Stimulated activated naive B cell treated with anti-CD40 and anti-IgM and Interleukin-4, amounts not matched to agents 10 μg/mL and 1 μg/mL and 100 μg/mL, for 72 hours (primary cell): ENCODE data around the gene KCNK10.

Experiments used
- ATAC-seq, 2 donors: fragments of 150-1000 bp; cut with Tn5 transposase; replicated peaks; 2 replicates each; pipeline ENCODE4 v1.10.0; 2021; ENCODE audit warnings: moderate library complexity in 1 of 2
- DNase-seq: peaks from one replicate; pipeline ENCODE4 v3.0.0; 2021
- H3K27ac Mint-ChIP-seq: one replicate; pipeline ENCODE4 v1.8.0; 2022; ENCODE audit warnings: mild to moderate bottlenecking, mixed read lengths
- H3K27me3 Mint-ChIP-seq, 2 donors: one replicate each; pipeline ENCODE4 v1.8.0; 2022; ENCODE audit warnings: mixed read lengths in 2 of 2
- H3K36me3 Mint-ChIP-seq, 2 donors: one replicate each; pipeline ENCODE4 v1.8.0; 2022; ENCODE audit warnings: mixed read lengths in 2 of 2, mild to moderate bottlenecking in 1 of 2
- H3K4me1 Mint-ChIP-seq, 2 donors: one replicate each; pipeline ENCODE4 v1.8.0; 2022; ENCODE audit warnings: mixed read lengths in 2 of 2, mild to moderate bottlenecking in 1 of 2
- H3K4me3 Mint-ChIP-seq, 2 donors: one replicate each; pipeline ENCODE4 v1.8.0; 2022; ENCODE audit warnings: mild to moderate bottlenecking in 2 of 2, mixed read lengths in 2 of 2, moderate library complexity in 1 of 2
- H3K9me3 Mint-ChIP-seq, 2 donors: one replicate each; pipeline ENCODE4 v1.8.0; 2022; ENCODE audit warnings: mixed read lengths in 2 of 2, mild to moderate bottlenecking in 1 of 2

KCNK10 gene

GRCh38 chr14:88143810-88144209, 179.3 kb downstream of the KCNK10 start:
- no peaks in the 10 kb centered on the region for H3K36me3 Mint-ChIP-seq
- peaks cover 0 to 1% of the 10 kb centered on the region in 2 donors for H3K9me3 Mint-ChIP-seq
- no peak overlapping the region for H3K27ac Mint-ChIP-seq
- no peak overlapping the region for H3K4me3 Mint-ChIP-seq
- DNase-seq (no peak), ATAC-seq (no peak)
- peaks cover 0 to 15% of the 10 kb centered on the region in 2 donors for H3K27me3 Mint-ChIP-seq
- H3K4me1 Mint-ChIP-seq: no peaks in the 10 kb centered on the region

- no peak for DNase-seq
- Mint-ChIP-seq H3K4me1 (no peaks in the 10 kb centered on the region), H3K27ac (no peak overlapping the region), H3K4me3 (no peak overlapping the region), H3K27me3 (peaks cover 0 to 15% of the 10 kb centered on the region in 2 donors), H3K36me3 (no peaks in the 10 kb centered on the region), H3K9me3 (peaks cover 0 to 1% of the 10 kb centered on the region in 2 donors)
- ATAC-seq: no peak
Measured at GRCh38 chr14:88142997-88143396, 180.1 kb downstream of the KCNK10 start.

GRCh38 chr14:88140874-88141273, 182.2 kb downstream of the KCNK10 start:
- no peak for DNase-seq
- Mint-ChIP-seq H3K9me3 (no peaks in the 10 kb centered on the region), H3K27ac (no peak overlapping the region), H3K36me3 (no peaks in the 10 kb centered on the region), H3K4me3 (no peak overlapping the region), H3K27me3 (peaks cover 3 to 15% of the 10 kb centered on the region in 2 donors), H3K4me1 (no peaks in the 10 kb centered on the region)
- no peak for ATAC-seq

GRCh38 chr14:88137327-88137726, 185.7 kb downstream of the KCNK10 start:
- H3K9me3 Mint-ChIP-seq: peaks cover 3 to 5% of the 10 kb centered on the region in 2 donors
- no peak overlapping the region for H3K27ac Mint-ChIP-seq
- DNase-seq (no peak), ATAC-seq (no peak)
- H3K36me3 Mint-ChIP-seq: no peaks in the 10 kb centered on the region
- H3K4me3 Mint-ChIP-seq: no peak overlapping the region
- peaks cover 19 to 26% of the 10 kb centered on the region in 2 donors for H3K27me3 Mint-ChIP-seq
- no peaks in the 10 kb centered on the region for H3K4me1 Mint-ChIP-seq
